Astrocyte (in vitro differentiated cells and primary cell): ENCODE results near the gene FLT1. TPM values are rescaled to one million over a fixed set of nuclear protein-coding genes. Genes with fewer than 3 reads are reported as not detected.

Experiments used
- DNase-seq: peaks from one replicate; pipeline ENCODE4 v3.0.0-alpha.2; 2010; ENCODE audit warnings: low read depth
- FAIRE-seq: peaks from 2 replicates; lab custom pipeline; 2011; peaks lifted over from hg19 to GRCh38; lab: Jason Lieb, UNC
- H2AFZ ChIP-seq: 2 replicates; pipeline ENCODE4 v1.6.0; 2012; ENCODE audit warnings: low read depth, low read length, inconsistent platforms
- H3K27ac ChIP-seq: 2 replicates; pipeline ENCODE4 v1.5.1; 2011; ENCODE audit warnings: low read depth, low read length, inconsistent platforms
- H3K27me3 ChIP-seq: 2 replicates; pipeline ENCODE4 v1.6.0; 2011; ENCODE audit warnings: low read length, inconsistent platforms; ENCODE audit not compliant: insufficient read depth
- H3K36me3 ChIP-seq: 2 replicates; pipeline ENCODE4 v1.5.1; 2011; ENCODE audit warnings: low read length, inconsistent platforms; ENCODE audit not compliant: insufficient read depth
- H3K4me1 ChIP-seq: 2 replicates; pipeline ENCODE4 v1.5.1; 2011; ENCODE audit warnings: low read length, inconsistent platforms; ENCODE audit not compliant: insufficient read depth
- H3K4me2 ChIP-seq: 2 replicates; pipeline ENCODE4 v1.6.0; 2012; ENCODE audit warnings: low read length, inconsistent platforms
- H3K4me3 ChIP-seq: 2 replicates; pipeline ENCODE4 v1.5.1; 2011; ENCODE audit warnings: low read depth, mild to moderate bottlenecking, low read length, inconsistent platforms; ENCODE audit not compliant: insufficient read depth
- H3K79me2 ChIP-seq: 2 replicates; pipeline ENCODE4 v1.6.0; 2012; ENCODE audit warnings: mild to moderate bottlenecking, low read length, inconsistent platforms; ENCODE audit not compliant: insufficient read depth
- H3K9ac ChIP-seq: 2 replicates; pipeline ENCODE4 v1.6.0; 2012; ENCODE audit warnings: mild to moderate bottlenecking, low read length, inconsistent platforms
- H3K9me3 ChIP-seq: 2 replicates; pipeline ENCODE4 v1.5.1; 2012; ENCODE audit warnings: low read depth, mild to moderate bottlenecking, low read length, inconsistent platforms; ENCODE audit not compliant: insufficient read depth
- H4K20me1 ChIP-seq: 2 replicates; pipeline ENCODE4 v1.6.0; 2012; ENCODE audit warnings: low read length, inconsistent platforms; ENCODE audit not compliant: insufficient read depth
- H3K27ac Mint-ChIP-seq: one replicate; pipeline ENCODE4 v1.8.0; 2021; ENCODE audit warnings: mild to moderate bottlenecking, mixed read lengths; ENCODE audit not compliant: unreplicated experiment
- H3K27me3 Mint-ChIP-seq: one replicate; pipeline ENCODE4 v1.8.0; 2021; ENCODE audit warnings: low read depth, mixed read lengths; ENCODE audit not compliant: unreplicated experiment
- H3K36me3 Mint-ChIP-seq: one replicate; pipeline ENCODE4 v1.8.0; 2021; ENCODE audit warnings: low read depth, mixed read lengths; ENCODE audit not compliant: unreplicated experiment
- H3K4me1 Mint-ChIP-seq: one replicate; pipeline ENCODE4 v1.8.0; 2021; ENCODE audit warnings: low read depth, mixed read lengths; ENCODE audit not compliant: unreplicated experiment
- H3K4me3 Mint-ChIP-seq: one replicate; pipeline ENCODE4 v1.8.0; 2021; ENCODE audit warnings: mild to moderate bottlenecking, moderate library complexity, mixed read lengths; ENCODE audit not compliant: unreplicated experiment
- H3K9me3 Mint-ChIP-seq: one replicate; pipeline ENCODE4 v1.8.0; 2021; ENCODE audit warnings: mild to moderate bottlenecking, mixed read lengths; ENCODE audit not compliant: unreplicated experiment
- EZH2 ChIP-seq: IDR thresholded peaks from 2 replicates; pipeline ENCODE4 v1.6.1; 2012; ENCODE audit warnings: mild to moderate bottlenecking, low read length, inconsistent platforms; ENCODE audit not compliant: insufficient read depth
- total RNA-seq: library from RNA; stranded (reverse); gene quantifications from 2 replicates; pipeline ENCODE4 v1.2.1, GENCODE V29; 2021
- TF ChIP-seq, protein P1 (sequence below): IDR thresholded peaks from 2 replicates; pipeline ENCODE4 v1.5.1; 2011; ENCODE audit warnings: low read depth, mild to moderate bottlenecking, inconsistent platforms, low read length, moderate library complexity; ENCODE audit not compliant: insufficient read depth

Gene FLT1
- total RNA-seq, 1 donor from 2014 or later: 7.3 TPM

DNA sequence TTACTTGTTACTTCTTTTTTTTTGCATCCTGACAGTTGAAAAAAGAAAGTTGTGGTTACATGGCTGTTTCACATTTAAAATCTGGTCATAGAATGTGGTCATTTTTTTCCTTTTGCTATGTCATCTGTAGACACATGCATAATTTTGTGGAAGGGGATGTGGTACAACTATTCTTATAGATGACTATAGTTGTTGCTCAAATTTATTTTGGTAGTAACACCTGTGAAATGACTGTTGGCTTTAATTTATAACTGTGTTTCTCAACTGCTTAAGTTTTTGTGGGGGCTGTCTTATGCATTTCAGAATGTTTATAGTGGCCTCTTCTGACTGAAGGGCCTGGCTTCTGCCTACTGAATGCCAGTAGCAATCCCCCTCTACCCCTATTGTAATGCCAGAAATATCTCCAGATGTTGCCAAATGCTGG lies 226.1 kb downstream of the FLT1 start:
- DNase-seq (no peak), FAIRE-seq (no peak)
- peaks cover 2% of the 10 kb centered on the region for H3K36me3 Mint-ChIP-seq
- Histone ChIP-seq H3K79me2 (no peaks in the 10 kb centered on the region), H3K4me3 (no peak overlapping the region), H2AFZ (no peak overlapping the region), H3K4me2 (no peak overlapping the region), H3K36me3 (peaks cover 11% of the 10 kb centered on the region), H3K27me3 (no peaks in the 10 kb centered on the region), H3K9me3 (no peaks in the 10 kb centered on the region), H3K9ac (no peak overlapping the region), H4K20me1 (no peaks in the 10 kb centered on the region), H3K27ac (no peak overlapping the region), H3K4me1 (no peaks in the 10 kb centered on the region)
- H3K27ac Mint-ChIP-seq: no peak overlapping the region
- H3K4me3 Mint-ChIP-seq: no peak overlapping the region
- peaks cover 2% of the 10 kb centered on the region for H3K4me1 Mint-ChIP-seq
- no peaks in the 10 kb centered on the region for H3K9me3 Mint-ChIP-seq
- no peaks in the 10 kb centered on the region for H3K27me3 Mint-ChIP-seq
- TF ChIP-seq EZH2: no peak
- TF ChIP-seq, protein P1, sequence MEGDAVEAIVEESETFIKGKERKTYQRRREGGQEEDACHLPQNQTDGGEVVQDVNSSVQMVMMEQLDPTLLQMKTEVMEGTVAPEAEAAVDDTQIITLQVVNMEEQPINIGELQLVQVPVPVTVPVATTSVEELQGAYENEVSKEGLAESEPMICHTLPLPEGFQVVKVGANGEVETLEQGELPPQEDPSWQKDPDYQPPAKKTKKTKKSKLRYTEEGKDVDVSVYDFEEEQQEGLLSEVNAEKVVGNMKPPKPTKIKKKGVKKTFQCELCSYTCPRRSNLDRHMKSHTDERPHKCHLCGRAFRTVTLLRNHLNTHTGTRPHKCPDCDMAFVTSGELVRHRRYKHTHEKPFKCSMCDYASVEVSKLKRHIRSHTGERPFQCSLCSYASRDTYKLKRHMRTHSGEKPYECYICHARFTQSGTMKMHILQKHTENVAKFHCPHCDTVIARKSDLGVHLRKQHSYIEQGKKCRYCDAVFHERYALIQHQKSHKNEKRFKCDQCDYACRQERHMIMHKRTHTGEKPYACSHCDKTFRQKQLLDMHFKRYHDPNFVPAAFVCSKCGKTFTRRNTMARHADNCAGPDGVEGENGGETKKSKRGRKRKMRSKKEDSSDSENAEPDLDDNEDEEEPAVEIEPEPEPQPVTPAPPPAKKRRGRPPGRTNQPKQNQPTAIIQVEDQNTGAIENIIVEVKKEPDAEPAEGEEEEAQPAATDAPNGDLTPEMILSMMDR: no peak

GRCh38 chr13:28267497-28267896 lies 227.4 kb downstream of the FLT1 start:
- Mint-ChIP-seq H3K4me1 (peaks cover 2% of the 10 kb centered on the region), H3K27me3 (no peaks in the 10 kb centered on the region), H3K36me3 (peaks cover 5% of the 10 kb centered on the region), H3K27ac (no peak overlapping the region), H3K4me3 (no peak overlapping the region), H3K9me3 (no peaks in the 10 kb centered on the region)
- TF ChIP-seq EZH2: no peak
- TF ChIP-seq, protein P1: no peak
- Histone ChIP-seq H3K4me2 (no peak overlapping the region), H3K4me1 (no peaks in the 10 kb centered on the region), H3K9me3 (no peaks in the 10 kb centered on the region), H3K27ac (no peak overlapping the region), H3K9ac (no peak overlapping the region), H4K20me1 (no peaks in the 10 kb centered on the region), H3K79me2 (no peaks in the 10 kb centered on the region), H2AFZ (no peak overlapping the region), H3K36me3 (peaks cover 17% of the 10 kb centered on the region), H3K27me3 (no peaks in the 10 kb centered on the region), H3K4me3 (no peak overlapping the region)
- DNase-seq (no peak), FAIRE-seq (peak; percentile 13)

DNA sequence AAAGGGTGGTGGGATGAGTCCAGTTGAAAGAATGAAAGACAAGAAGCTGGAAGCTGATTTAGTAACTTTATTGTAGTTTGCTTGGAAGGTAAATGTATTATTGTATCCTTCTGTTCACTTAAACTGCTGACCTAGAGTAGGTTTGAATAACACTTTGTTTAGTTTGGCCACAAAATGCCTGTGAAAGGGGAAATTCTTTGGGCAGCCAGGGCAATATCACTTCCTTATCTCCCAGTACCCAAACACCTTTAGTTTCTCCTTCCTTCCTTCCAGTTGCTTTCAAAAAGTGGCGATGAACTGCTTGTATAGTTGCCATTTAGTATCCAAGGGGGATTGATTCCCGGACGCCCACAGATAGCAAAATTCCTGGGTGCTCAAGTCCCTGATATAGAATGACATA lies 236.5 kb downstream of the FLT1 start:
- Histone ChIP-seq H3K27me3 (no peaks in the 10 kb centered on the region), H3K36me3 (peaks cover 10% of the 10 kb centered on the region), H3K9me3 (no peaks in the 10 kb centered on the region), H3K4me2 (no peak overlapping the region), H3K4me3 (no peak overlapping the region), H3K4me1 (peaks cover 4% of the 10 kb centered on the region), H3K27ac (no peak overlapping the region), H2AFZ (no peak overlapping the region), H3K9ac (no peak overlapping the region), H3K79me2 (no peaks in the 10 kb centered on the region), H4K20me1 (no peaks in the 10 kb centered on the region)
- DNase-seq: no peak
- H3K9me3 Mint-ChIP-seq: no peaks in the 10 kb centered on the region
- TF ChIP-seq EZH2: no peak
- TF ChIP-seq, protein P1: no peak
- no peak for FAIRE-seq
- H3K4me3 Mint-ChIP-seq: no peak overlapping the region
- peaks cover 3% of the 10 kb centered on the region for H3K4me1 Mint-ChIP-seq
- H3K27me3 Mint-ChIP-seq: no peaks in the 10 kb centered on the region
- no peak overlapping the region for H3K27ac Mint-ChIP-seq
- H3K36me3 Mint-ChIP-seq: peaks cover 14% of the 10 kb centered on the region
